H1 (cell line): Measurements from ENCODE around the gene PIAS1.

Experiments
- CEBPB ChIP-seq: IDR thresholded peaks from 2 replicates; pipeline ENCODE4 v1.6.1; 2012; ENCODE audit warnings: low read depth, low read length
- POLR2A ChIP-seq, 2 experiments: IDR thresholded peaks; 1 replicate in 1 of 2; 2 replicates in 1 of 2; pipeline ENCODE4 v1.6.1; 2011; ENCODE audit warnings: low read depth in 2 of 2, low read length in 2 of 2, mild to moderate bottlenecking in 2 of 2; ENCODE audit errors: control extremely low read depth in 1 of 2
- POLR2AphosphoS5 ChIP-seq: IDR thresholded peaks from 2 replicates; pipeline ENCODE4 v1.6.1; 2011; ENCODE audit warnings: low read depth, low read length
- TF ChIP-seq, protein P1 (sequence below), 3 experiments: IDR thresholded peaks; 1 replicate in 2 of 3; 2 replicates in 1 of 3; pipeline versions ENCODE4 v1.5.1 to v1.6.1; 2011; ENCODE audit warnings: low read length in 3 of 3, mild to moderate bottlenecking in 3 of 3, inconsistent platforms in 2 of 3, low read depth in 1 of 3, moderate library complexity in 1 of 3; ENCODE audit not compliant: insufficient read depth in 1 of 3; ENCODE audit errors: control extremely low read depth in 1 of 3

DNA sequence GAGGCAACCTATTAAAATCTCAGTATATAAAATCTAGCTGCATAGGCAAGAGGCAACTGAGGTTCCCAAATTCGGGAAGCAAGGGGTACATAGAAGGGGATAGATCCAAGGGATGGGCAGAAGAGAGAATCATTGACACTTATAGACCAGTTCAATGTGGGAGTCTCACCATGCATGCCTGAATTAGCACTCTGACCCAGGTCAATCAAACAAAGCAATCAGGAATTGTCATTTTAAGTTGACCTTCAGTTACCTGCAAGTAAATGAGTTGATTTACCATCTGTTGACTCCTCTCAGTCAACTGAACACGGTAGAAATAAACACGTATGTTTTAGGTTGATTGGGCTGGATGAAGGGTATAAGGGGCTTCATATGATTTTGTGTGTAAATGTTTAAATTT, 33.4 kb upstream of the PIAS1 start:
- TF ChIP-seq, protein P1, sequence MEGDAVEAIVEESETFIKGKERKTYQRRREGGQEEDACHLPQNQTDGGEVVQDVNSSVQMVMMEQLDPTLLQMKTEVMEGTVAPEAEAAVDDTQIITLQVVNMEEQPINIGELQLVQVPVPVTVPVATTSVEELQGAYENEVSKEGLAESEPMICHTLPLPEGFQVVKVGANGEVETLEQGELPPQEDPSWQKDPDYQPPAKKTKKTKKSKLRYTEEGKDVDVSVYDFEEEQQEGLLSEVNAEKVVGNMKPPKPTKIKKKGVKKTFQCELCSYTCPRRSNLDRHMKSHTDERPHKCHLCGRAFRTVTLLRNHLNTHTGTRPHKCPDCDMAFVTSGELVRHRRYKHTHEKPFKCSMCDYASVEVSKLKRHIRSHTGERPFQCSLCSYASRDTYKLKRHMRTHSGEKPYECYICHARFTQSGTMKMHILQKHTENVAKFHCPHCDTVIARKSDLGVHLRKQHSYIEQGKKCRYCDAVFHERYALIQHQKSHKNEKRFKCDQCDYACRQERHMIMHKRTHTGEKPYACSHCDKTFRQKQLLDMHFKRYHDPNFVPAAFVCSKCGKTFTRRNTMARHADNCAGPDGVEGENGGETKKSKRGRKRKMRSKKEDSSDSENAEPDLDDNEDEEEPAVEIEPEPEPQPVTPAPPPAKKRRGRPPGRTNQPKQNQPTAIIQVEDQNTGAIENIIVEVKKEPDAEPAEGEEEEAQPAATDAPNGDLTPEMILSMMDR (IDR thresholded peaks at IDR 0.05; ENCODE audit: control extremely low read depth in 1 of 3, insufficient read depth in 1 of 3, low read depth in 1 of 3, low read length in 3 of 3): no peak
- TF ChIP-seq CEBPB (no peak), POLR2A (IDR thresholded peaks at IDR 0.05; ENCODE audit: control extremely low read depth in 1 of 2, low read depth in 2 of 2, low read length in 2 of 2) (no peak), POLR2AphosphoS5 (no peak)
